GM12878 (cell line): ENCODE data around the gene PGM2L1.

Source experiments
- BRCA1 ChIP-seq: IDR thresholded peaks from 2 replicates; pipeline ENCODE4 v1.6.1; 2011; ENCODE audit warnings: low read depth, low read length, improper control_type of control experiment
- CEBPB ChIP-seq, 2 experiments: fragments of 150-350 bp in 1 of 2; IDR thresholded peaks; 2 replicates each; pipeline ENCODE4 v1.6.1; 2012 to 2014; ENCODE audit warnings: low read depth in 2 of 2, low read length in 2 of 2, borderline replicate concordance in 1 of 2, inconsistent platforms in 1 of 2
- CTCF ChIP-seq, 3 experiments: IDR thresholded peaks in 2 of 3; conservative IDR thresholded peaks in 1 of 3; 2 replicates each; pipeline ENCODE4 v1.5.1; 2011; ENCODE audit warnings: low read depth in 3 of 3, low read length in 3 of 3, mild to moderate bottlenecking in 3 of 3, control low read depth in 2 of 3, moderate library complexity in 2 of 3, inconsistent platforms in 1 of 3, mixed read lengths in 1 of 3; ENCODE audit not compliant: control insufficient read depth in 2 of 3, insufficient read depth in 1 of 3; ENCODE audit errors: extremely low read depth in 1 of 3
- IKZF1 ChIP-seq: fragments of 450-650 bp; conservative IDR thresholded peaks from 2 replicates; pipeline ENCODE4 v1.6.1; 2017; ENCODE audit warnings: antibody characterized with exemption, mild to moderate bottlenecking
- MYB ChIP-seq: fragments of 150-350 bp; IDR thresholded peaks from 2 replicates; pipeline ENCODE4 v1.6.1; 2014; ENCODE audit warnings: mild to moderate bottlenecking, low read depth, low read length, borderline replicate concordance
- PAX8 ChIP-seq: fragments of 450-650 bp; IDR thresholded peaks from 2 replicates; pipeline ENCODE4 v1.6.1; 2017; ENCODE audit warnings: mild to moderate bottlenecking, moderate library complexity
- POLR2A ChIP-seq: IDR thresholded peaks from 2 replicates; pipeline ENCODE4 v1.6.1; 2011; ENCODE audit warnings: low read depth, mild to moderate bottlenecking, low read length
- RAD21 ChIP-seq: IDR thresholded peaks from 2 replicates; pipeline ENCODE4 v1.6.1; 2011; ENCODE audit warnings: mild to moderate bottlenecking, low read depth, low read length, moderate library complexity; ENCODE audit not compliant: insufficient read depth
- SUPT20H ChIP-seq: IDR thresholded peaks from 2 replicates; pipeline ENCODE4 v1.6.1; 2011; ENCODE audit warnings: low read depth, mild to moderate bottlenecking, low read length, moderate library complexity, borderline replicate concordance; ENCODE audit not compliant: control insufficient read depth
- TCF12 ChIP-seq: IDR thresholded peaks from 2 replicates; pipeline ENCODE4 v1.6.1; 2011; ENCODE audit warnings: low read depth, mild to moderate bottlenecking, low read length

- TF ChIP-seq RAD21 (no peak), SUPT20H (no peak), CTCF (IDR thresholded peaks at IDR 0.05 in 2 of 3, conservative IDR thresholded peaks at IDR 0.05 in 1 of 3; ENCODE audit: control insufficient read depth in 2 of 3, extremely low read depth in 1 of 3, insufficient read depth in 1 of 3, low read depth in 3 of 3, low read length in 3 of 3) (no peak), IKZF1 (no peak), PAX8 (no peak), MYB (no peak), CEBPB (IDR thresholded peaks at IDR 0.05; ENCODE audit: borderline replicate concordance in 1 of 2, low read depth in 2 of 2, low read length in 2 of 2) (no peak), TCF12 (no peak), BRCA1 (no peak), POLR2A (no peak)
Measured at GRCh38 chr11:74373382-74373781, 24.9 kb downstream of the PGM2L1 start.
